Stimulated activated CD8-positive, alpha-beta memory T cell treated with anti-CD3 and anti-CD28 coated beads, Interleukin-12 subunit alpha, Interleukin-12 subunit beta, amount 100 ng/mL, for 24 hours (primary cell): Measurements from ENCODE around the gene EPN1.
A peak's percentile ranks its signal among the peaks of the same experiment; 100 is the strongest.
"Not testable (repeated sequence)": the region's sequence is repeated elsewhere in the genome, so short reads cannot be mapped to it uniquely, and the experiment has no call there.

ENCODE experiments used
- DNase-seq: peaks from one replicate; pipeline ENCODE4 v3.0.0-alpha.2; 2020; ENCODE audit errors: extremely low read depth

Gene EPN1

GRCh38 chr19:55693336-55693974 is 18.4 kb downstream of the EPN1 start:
- no peak for DNase-seq

- no peak for DNase-seq
These were observed 19.2 kb downstream of the EPN1 start for GRCh38 chr19:55694241-55694655.

- DNase-seq = no peak
These were observed 19.8 kb downstream of the EPN1 start for GRCh38 chr19:55694656-55695491.

- DNase-seq = no peak
These were observed 20.7 kb downstream of the EPN1 start for GRCh38 chr19:55695511-55696290.

DNA sequence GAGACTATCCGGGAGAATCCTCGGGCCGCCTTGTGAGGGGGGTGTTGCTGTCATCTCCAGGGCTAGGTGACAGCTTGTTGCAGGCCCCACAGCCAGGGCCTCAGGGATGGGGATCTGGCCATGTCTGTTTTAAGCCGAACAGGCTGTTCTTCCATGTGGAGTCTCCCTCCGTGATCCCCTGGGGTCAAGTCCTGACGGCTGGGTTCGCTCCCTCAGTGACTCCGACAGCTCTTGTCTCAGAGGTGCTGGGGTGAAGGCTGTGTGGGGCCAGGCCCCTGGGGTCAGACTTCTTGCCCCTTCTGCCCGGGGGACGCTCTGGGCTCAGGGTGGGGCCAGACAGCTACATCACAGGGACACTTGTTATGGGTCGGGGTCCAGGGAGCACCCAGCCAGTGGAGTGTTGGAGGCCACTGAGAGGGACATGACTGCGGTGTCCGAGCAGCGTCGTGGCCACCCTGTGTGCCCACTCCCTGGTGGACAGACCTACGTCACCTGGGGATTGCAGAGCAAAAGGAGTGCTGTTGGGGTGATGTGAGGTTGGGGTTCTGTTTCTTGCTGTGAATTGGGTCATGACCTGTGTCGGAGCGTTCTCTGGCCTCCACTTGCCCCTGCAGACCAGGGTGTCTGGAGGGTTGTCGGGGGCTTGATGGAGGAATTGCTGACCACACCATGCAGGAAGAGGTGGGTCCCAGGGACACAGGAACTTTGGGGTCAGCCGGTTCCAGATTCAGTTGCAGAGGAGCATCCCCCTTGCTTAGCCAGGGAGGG is 21.5 kb downstream of the EPN1 start:
- no peak for DNase-seq

GRCh38 chr19:55697069-55697440 is 22.0 kb downstream of the EPN1 start:
- no peak for DNase-seq

DNA sequence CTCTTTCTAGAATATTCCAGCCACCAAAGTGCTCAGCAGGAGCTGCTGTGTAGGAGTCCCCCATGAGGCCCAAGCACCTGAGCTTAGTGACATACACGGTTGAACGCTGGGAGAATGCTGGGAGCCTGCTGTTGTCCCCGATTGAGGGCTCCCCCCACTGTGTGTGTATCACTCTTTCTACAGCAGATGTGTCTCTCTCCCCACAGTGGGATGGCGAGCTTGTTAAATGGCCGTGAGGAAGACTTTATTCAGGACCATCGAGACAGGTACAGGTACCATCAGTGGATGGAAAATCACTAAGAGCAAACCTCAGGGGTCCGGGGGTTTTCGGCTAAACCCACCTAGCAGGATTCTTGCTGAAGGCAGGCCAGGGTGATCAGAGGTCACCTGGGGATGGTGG is 22.7 kb downstream of the EPN1 start:
- no peak for DNase-seq

DNA sequence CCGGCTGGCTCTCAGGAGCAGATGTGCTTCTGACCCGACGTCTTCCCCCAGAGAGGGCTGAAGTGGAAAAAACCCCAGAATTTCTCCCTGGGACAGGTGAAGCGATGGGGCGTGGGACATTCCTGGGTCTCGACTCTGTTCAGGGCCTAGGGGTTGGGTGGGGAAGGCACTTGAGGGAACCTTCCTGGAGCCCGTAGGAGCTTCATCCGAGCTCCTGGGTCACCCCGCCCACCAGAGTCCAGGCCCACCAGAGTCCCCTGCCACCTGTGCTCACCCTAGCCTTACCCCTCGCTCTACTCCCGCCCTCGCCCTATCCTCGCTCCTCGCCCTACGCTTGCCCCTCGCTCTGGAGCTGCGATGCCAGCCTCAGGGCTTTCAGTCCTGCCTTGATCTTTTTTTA is 23.2 kb downstream of the EPN1 start:
- no peak for DNase-seq

- DNase-seq = no peak
These were observed 24.2 kb downstream of the EPN1 start for GRCh38 chr19:55699221-55699620.

GRCh38 chr19:55700813-55701212 is 25.8 kb downstream of the EPN1 start:
- DNase-seq = no peak

- DNase-seq = no peak
These were observed 27.2 kb downstream of the EPN1 start for GRCh38 chr19:55702131-55702627.

- DNase-seq = peak; percentile 7
These were observed 28.8 kb downstream of the EPN1 start for GRCh38 chr19:55703790-55704215.

- DNase-seq = no peak
These were observed 29.6 kb downstream of the EPN1 start for GRCh38 chr19:55704494-55705245.

- no peak for DNase-seq
These were observed 30.9 kb downstream of the EPN1 start for GRCh38 chr19:55705972-55706371.

DNA sequence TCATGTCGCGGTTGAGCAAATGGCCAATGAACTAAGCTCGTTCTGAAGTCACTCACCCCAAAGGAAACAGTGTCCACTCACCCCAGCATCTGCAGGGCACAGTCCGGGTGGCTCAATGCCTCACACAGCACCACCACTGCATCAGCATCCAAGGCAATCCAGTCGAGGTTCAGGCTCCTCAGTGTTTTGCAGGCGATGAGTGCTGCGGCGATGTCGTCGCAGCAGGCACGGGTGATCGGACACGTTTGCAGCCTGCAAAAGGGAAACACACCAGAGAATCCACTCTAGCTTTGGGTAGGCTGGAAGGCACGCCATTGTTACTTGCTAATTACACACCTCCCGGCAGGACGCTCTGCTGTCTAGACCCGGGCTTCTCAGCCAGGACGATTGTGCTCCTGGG is 36.7 kb downstream of the EPN1 start:
- no peak for DNase-seq

- DNase-seq = no peak
These were observed 38.0 kb downstream of the EPN1 start for GRCh38 chr19:55712804-55713631.

- no peak for DNase-seq
These were observed 41.5 kb downstream of the EPN1 start for GRCh38 chr19:55716531-55716930.

DNA sequence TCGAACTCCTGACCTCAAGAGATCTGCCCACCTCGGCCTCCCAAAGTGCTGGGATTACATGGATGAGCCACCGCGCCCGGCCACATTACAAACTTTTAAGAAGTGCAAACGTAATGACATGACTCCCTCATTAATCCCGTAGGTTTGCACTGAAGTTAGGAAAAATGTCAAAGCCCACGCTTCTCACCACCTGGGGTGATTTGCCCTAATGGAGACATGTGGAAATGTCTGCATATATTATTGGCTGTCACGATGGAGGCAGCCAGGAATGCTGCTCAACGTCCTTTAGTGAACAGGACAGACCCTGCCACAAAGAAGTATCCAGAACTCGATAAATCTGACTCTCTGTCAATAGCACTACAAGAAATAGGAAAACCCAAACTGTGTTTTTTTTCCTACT is 42.2 kb downstream of the EPN1 start:
- DNase-seq = no peak

DNA sequence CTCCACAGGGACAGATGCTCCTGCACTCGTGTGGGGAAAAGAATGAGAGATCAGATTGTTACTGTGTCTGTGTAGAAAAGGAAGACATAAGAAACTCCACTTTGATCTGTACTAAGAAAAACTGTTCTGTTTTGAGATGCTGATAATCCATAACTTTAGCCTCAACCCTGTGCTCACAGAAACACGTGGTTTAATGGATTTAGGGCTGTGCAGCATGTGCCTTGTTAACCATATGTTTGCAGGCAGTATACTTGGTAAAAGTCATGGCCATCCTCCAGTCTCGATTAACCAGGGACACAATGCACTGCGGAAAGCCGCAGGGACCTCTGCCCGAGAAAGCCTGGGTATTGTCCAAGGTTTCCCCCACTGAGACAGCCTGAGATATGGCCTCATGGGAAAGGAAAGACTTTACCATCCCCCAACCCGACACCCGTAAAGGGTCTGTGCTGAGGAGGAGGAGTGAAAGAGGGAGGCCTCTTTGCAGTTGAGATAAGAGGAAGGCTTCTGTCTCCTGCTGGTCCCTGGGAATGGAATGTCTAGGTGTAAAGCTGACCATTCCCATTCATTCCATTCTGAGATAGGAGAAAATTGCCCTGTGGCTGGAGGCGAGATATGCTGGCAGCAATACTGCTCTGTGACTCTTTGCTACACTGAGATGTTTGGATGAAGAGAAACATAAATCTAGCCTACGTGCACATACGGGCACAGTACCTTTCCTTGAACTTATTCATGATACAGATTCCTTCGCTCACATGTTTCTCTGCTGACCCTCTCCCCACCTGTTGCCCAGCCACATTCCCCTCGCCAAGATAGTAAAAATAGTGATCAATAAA is 43.1 kb downstream of the EPN1 start:
- DNase-seq = not testable (repeated sequence)
